ENCODE data around the gene CELSR1. TPM values are rescaled to one million over a fixed set of nuclear protein-coding genes. Genes with fewer than 3 reads are reported as not detected.

CELSR1 gene
- total RNA-seq, 1 experiment from 2014 or later: 22.6 TPM

DNA sequence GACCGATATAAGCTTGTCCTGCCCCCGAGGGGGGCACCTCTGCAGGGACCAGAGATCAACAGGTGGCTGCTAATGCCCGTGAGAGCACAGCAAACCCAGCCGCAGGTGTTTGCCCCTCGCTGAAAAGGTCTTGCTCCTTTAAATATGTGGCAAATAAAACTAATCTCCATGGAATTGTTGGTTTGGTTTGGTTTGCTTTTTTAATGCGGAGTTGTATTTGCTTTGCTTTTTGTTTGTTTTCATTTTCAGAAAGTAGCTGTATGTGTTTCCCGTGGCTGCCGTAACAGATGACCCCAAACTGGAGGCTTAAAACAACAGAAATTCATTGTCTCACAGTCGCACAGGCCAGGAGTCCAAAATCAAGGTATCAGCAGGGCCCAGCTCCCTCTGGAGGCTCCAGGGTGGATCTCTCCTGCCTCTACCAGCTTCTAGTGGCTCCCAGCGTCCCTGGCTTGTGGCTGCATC, 93.0 kb downstream of the CELSR1 start:
- Mint-ChIP-seq H3K27ac (peak overlapping the region; percentile 56 to 94 (median 94); a peak in 6 of 7 replicates), H3K36me3 (ENCODE audit: insufficient read depth in 1 of 3, low read depth in 3 of 3) (peaks cover 0 to 3% (median 0%) of the 10 kb centered on the region in 3 experiments; a peak in 2 of 7 replicates), H3K4me1 (peaks cover 18 to 34% of the 10 kb centered on the region in 2 experiments), H3K4me3 (no peak overlapping the region), H3K9me3 (no peaks in the 10 kb centered on the region; a peak in 1 of 5 replicates), H3K27me3 (ENCODE audit: low read depth) (no peaks in the 10 kb centered on the region; the same call in 1 of the 2 replicates)
- Histone ChIP-seq H2BK120ac (ENCODE audit: low read depth, low read length, poor library complexity, severe bottlenecking) (no peak overlapping the region), H3K4ac (ENCODE audit: low read depth, low read length) (no peak overlapping the region), H4K91ac (ENCODE audit: insufficient read length, low read depth, low read length) (no peak overlapping the region), H3T11ph (ENCODE audit: low read length) (no peak overlapping the region), H3K4me2 (ENCODE audit: insufficient read depth, insufficient read length, low read length) (no peak overlapping the region), H2BK12ac (ENCODE audit: insufficient read length, low read depth, low read length) (no peak overlapping the region), H3K27me3 (ENCODE audit: insufficient read depth, low read length) (no peaks in the 10 kb centered on the region), H2BK15ac (ENCODE audit: low read depth, low read length) (no peak overlapping the region), H3K9me3 (ENCODE audit: control insufficient read depth, low read depth, low read length) (no peaks in the 10 kb centered on the region), H3K9ac (ENCODE audit: extremely low read depth, insufficient read length, low read length) (no peak overlapping the region), H2AFZ (ENCODE audit: low read length) (no peak overlapping the region), H3K79me2 (ENCODE audit: insufficient read depth, low read length) (no peaks in the 10 kb centered on the region), H4K8ac (replicated peaks; ENCODE audit: insufficient read length, low read depth, low read length) (no peak overlapping the region), H3K79me1 (ENCODE audit: insufficient read depth, low read depth, low read length, poor library complexity, severe bottlenecking) (no peaks in the 10 kb centered on the region), H3K27ac (ENCODE audit: insufficient read length, low read depth, low read length) (no peak overlapping the region), H2BK5ac (ENCODE audit: insufficient read length, low read length) (no peak overlapping the region), H3K18ac (ENCODE audit: insufficient read length, low read depth, low read length) (no peak overlapping the region), H3K23me2 (ENCODE audit: insufficient read length, low read depth, low read length, poor library complexity, severe bottlenecking) (no peaks in the 10 kb centered on the region), H4K5ac (ENCODE audit: insufficient read length, low read depth, low read length) (no peak overlapping the region), H2BK20ac (ENCODE audit: low read depth, low read length, poor library complexity, severe bottlenecking) (no peak overlapping the region), H2AK5ac (ENCODE audit: insufficient read length, low read length) (no peak overlapping the region), H3K4me1 (ENCODE audit: insufficient read depth, low read length) (peaks cover 7% of the 10 kb centered on the region; the same call in 1 of the 2 replicates), H3K56ac (ENCODE audit: insufficient read length, low read depth, low read length) (no peak overlapping the region), H4K20me1 (ENCODE audit: control insufficient read depth, insufficient read depth, insufficient read length) (no peaks in the 10 kb centered on the region), H3K14ac (ENCODE audit: insufficient read depth, low read length) (no peak overlapping the region), H3K23ac (ENCODE audit: insufficient read length, low read depth, low read length) (no peak overlapping the region)
- no peak for DNase-seq
- TF ChIP-seq, protein P1, sequence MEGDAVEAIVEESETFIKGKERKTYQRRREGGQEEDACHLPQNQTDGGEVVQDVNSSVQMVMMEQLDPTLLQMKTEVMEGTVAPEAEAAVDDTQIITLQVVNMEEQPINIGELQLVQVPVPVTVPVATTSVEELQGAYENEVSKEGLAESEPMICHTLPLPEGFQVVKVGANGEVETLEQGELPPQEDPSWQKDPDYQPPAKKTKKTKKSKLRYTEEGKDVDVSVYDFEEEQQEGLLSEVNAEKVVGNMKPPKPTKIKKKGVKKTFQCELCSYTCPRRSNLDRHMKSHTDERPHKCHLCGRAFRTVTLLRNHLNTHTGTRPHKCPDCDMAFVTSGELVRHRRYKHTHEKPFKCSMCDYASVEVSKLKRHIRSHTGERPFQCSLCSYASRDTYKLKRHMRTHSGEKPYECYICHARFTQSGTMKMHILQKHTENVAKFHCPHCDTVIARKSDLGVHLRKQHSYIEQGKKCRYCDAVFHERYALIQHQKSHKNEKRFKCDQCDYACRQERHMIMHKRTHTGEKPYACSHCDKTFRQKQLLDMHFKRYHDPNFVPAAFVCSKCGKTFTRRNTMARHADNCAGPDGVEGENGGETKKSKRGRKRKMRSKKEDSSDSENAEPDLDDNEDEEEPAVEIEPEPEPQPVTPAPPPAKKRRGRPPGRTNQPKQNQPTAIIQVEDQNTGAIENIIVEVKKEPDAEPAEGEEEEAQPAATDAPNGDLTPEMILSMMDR (conservative IDR thresholded peaks at IDR 0.05): peak; percentile 36; the same call in 2 of the 3 replicates
- no CpG with 5 or more reads among the region's 10 CpGs for WGBS (ENCODE audit: extremely low coverage, insufficient read length, low lambda C conversion rate)

Data from H9 (cell line).